ENCODE data around the gene CD38. TPM values are rescaled to one million over a fixed set of nuclear protein-coding genes. Genes with fewer than 3 reads are reported as not detected.
A peak's percentile ranks its signal among the peaks of the same experiment; 100 is the strongest.

CD38 gene
- total RNA-seq, 6 experiments from 2014 or later: 0.74 to 8.4 (median 3.3) TPM

GRCh38 chr4:15805583-15806517 lies 27.7 kb downstream of the CD38 start:
- no peak overlapping the region for H3K4me3 ChIP-seq
- WGBS (ENCODE audit: insufficient coverage, low coverage, low lambda C conversion rate, missing lambda C conversion rate): 36% methylated on average over 4 of the region's 5 CpGs
- intact Hi-C loops (cut with DNase I): loop anchor here (10.0 kb wide), 1 partner anchor 149 kb away; no protein-coding TSS in a partner anchor
- no peaks in the 10 kb centered on the region for H3K27me3 ChIP-seq
- H3K36me3 ChIP-seq: no peaks in the 10 kb centered on the region
- H3K9me3 ChIP-seq: no peaks in the 10 kb centered on the region
- TF ChIP-seq POLR2A (IDR thresholded peaks at IDR 0.05): no peak
- TF ChIP-seq CTCF (IDR thresholded peaks at IDR 0.05): peak; percentile 73 to 85 (median 78)
- ATAC-seq: peak; percentile 82 to 88 (median 86)
- H3K4me1 ChIP-seq: peaks cover 0 to 3% (median 0%) of the 10 kb centered on the region in 4 donors
- no peak for DNase-seq
- no peak overlapping the region for H3K27ac ChIP-seq

GRCh38 chr4:15809058-15809457 lies 30.9 kb downstream of the CD38 start:
- H3K9me3 ChIP-seq: no peaks in the 10 kb centered on the region
- H3K27me3 ChIP-seq: no peaks in the 10 kb centered on the region
- no peak overlapping the region for H3K27ac ChIP-seq
- intact Hi-C loops (cut with DNase I): loop anchor here (10.0 kb wide), 1 partner anchor 146 kb away; no protein-coding TSS in a partner anchor
- H3K36me3 ChIP-seq: no peaks in the 10 kb centered on the region
- no peak overlapping the region for H3K4me3 ChIP-seq
- peaks cover 0 to 3% (median 0%) of the 10 kb centered on the region in 4 donors for H3K4me1 ChIP-seq
- TF ChIP-seq CTCF (IDR thresholded peaks at IDR 0.05) (no peak), POLR2A (IDR thresholded peaks at IDR 0.05) (no peak)
- WGBS (ENCODE audit: insufficient coverage, low coverage, low lambda C conversion rate, missing lambda C conversion rate): 52% methylated on average over 5 of the region's 5 CpGs
- DNase-seq: no peak
- ATAC-seq: peak; percentile 39 to 75 (median 61)

GRCh38 chr4:15809466-15809865 lies 31.3 kb downstream of the CD38 start:
- H3K4me3 ChIP-seq: no peak overlapping the region
- H3K27me3 ChIP-seq: no peaks in the 10 kb centered on the region
- DNase-seq (no peak), ATAC-seq (peak; percentile 37 to 63 (median 50))
- H3K27ac ChIP-seq: no peak overlapping the region
- peaks cover 0 to 3% (median 0%) of the 10 kb centered on the region in 4 donors for H3K4me1 ChIP-seq
- intact Hi-C loops (cut with DNase I): loop anchor here (10.0 kb wide), 1 partner anchor 145 kb away; no protein-coding TSS in a partner anchor
- no peaks in the 10 kb centered on the region for H3K9me3 ChIP-seq
- 21% methylated on average over 5 of the region's 5 CpGs for WGBS (ENCODE audit: insufficient coverage, low coverage, low lambda C conversion rate, missing lambda C conversion rate)
- no peaks in the 10 kb centered on the region for H3K36me3 ChIP-seq
- TF ChIP-seq CTCF (IDR thresholded peaks at IDR 0.05) (no peak), POLR2A (IDR thresholded peaks at IDR 0.05) (no peak)

- no peaks in the 10 kb centered on the region for H3K4me1 ChIP-seq
- H3K27ac ChIP-seq: no peak overlapping the region
- intact Hi-C loops (cut with DNase I): no loop called here
- WGBS (ENCODE audit: insufficient coverage, low coverage, low lambda C conversion rate, missing lambda C conversion rate): 37% methylated on average over 2 of the region's 2 CpGs
- no peak for TF ChIP-seq POLR2A (IDR thresholded peaks at IDR 0.05)
- TF ChIP-seq CTCF (IDR thresholded peaks at IDR 0.05): no peak
- no peaks in the 10 kb centered on the region for H3K9me3 ChIP-seq
- H3K27me3 ChIP-seq: no peaks in the 10 kb centered on the region
- DNase-seq: no peak
- no peak for ATAC-seq
- H3K4me3 ChIP-seq: no peak overlapping the region
- no peaks in the 10 kb centered on the region for H3K36me3 ChIP-seq
These were observed 33.7 kb downstream of the CD38 start for GRCh38 chr4:15811703-15812337.
